Natural killer cell treated with Interleukin-12 subunit alpha and Interleukin-12 subunit beta and Interleukin-15 and Interleukin-18, amount 100 ng/mL, for 72 hours (primary cell): ENCODE results near the gene S100A1. TPM values are rescaled to one million over a fixed set of nuclear protein-coding genes. Genes with fewer than 3 reads are reported as not detected.
"Not testable (repeated sequence)": the region's sequence is repeated elsewhere in the genome, so short reads cannot be mapped to it uniquely, and the experiment has no call there.

ENCODE experiments used
- ATAC-seq, 2 donors: fragments of 150-1000 bp; cut with Tn5 transposase in 1 of 2; sonication (Bioruptor Pico), chemical (Tn5 transposase) in 1 of 2; 2 replicates each; pipeline ENCODE4 v1.10.0; 2021
- DNase-seq: peaks from one replicate; pipeline ENCODE4 v3.0.0; 2022; ENCODE audit warnings: low spot score
- H3K27ac Mint-ChIP-seq, 2 donors: 1 replicate in 1 of 2; 2 replicates in 1 of 2; pipeline ENCODE4 v1.8.0; 2022; ENCODE audit warnings: mixed read lengths in 2 of 2, mild to moderate bottlenecking in 1 of 2, moderate library complexity in 1 of 2
- H3K27me3 Mint-ChIP-seq, 2 donors: 1 replicate in 1 of 2; 2 replicates in 1 of 2; pipeline ENCODE4 v1.8.0; 2022; ENCODE audit warnings: mixed read lengths in 2 of 2
- H3K36me3 Mint-ChIP-seq: one replicate; pipeline ENCODE4 v1.8.0; 2022; ENCODE audit warnings: mixed read lengths
- H3K4me1 Mint-ChIP-seq, 2 donors: 1 replicate in 1 of 2; 2 replicates in 1 of 2; pipeline ENCODE4 v1.8.0; 2022; ENCODE audit warnings: low read depth in 2 of 2, mixed read lengths in 2 of 2, mild to moderate bottlenecking in 1 of 2
- H3K4me3 Mint-ChIP-seq: one replicate; pipeline ENCODE4 v1.8.0; 2022; ENCODE audit warnings: mixed read lengths
- H3K9me3 Mint-ChIP-seq: 2 replicates; pipeline ENCODE4 v1.8.0; 2022; ENCODE audit warnings: mixed read lengths
- total RNA-seq, 2 donors: library from RNA; stranded (reverse); gene quantifications; one replicate each; pipeline ENCODE4 v1.2.3, GENCODE V29; 2022

S100A1 gene
- total RNA-seq, 2 donors from 2014 or later, result not detected

DNA sequence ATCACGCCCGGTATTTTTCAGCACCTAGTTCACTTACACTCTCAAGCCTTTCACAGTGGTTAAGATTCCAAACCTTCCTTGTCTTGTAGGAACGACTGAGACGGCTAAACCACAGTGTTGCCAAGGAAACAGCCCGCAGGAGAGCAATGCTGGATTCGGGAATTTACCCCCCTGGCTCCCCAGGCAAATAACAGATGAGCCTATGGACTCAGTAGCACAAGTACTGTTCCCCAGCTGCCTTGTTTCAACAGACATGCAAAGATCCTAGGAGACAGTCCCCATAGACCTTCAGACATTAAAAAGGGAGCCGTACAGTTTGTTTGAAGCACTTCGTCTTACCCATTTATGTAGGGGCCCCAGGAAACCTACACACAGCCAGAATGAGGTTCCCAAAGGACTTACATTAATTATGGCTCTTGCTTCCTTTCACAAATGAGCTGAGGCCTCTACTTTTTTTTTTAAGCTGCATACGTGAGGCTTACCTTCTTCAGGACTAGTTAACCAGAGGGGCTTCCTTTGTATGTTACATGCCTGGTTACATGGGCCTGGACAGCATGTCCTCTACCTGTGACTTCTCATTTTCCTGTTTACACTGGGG lies 33.0 kb downstream of the S100A1 start:
- H3K27ac Mint-ChIP-seq, result peak overlapping the region in 1 of 2 donors; percentile 63
- DNase-seq (no peak), ATAC-seq (no peak)
- H3K4me3 Mint-ChIP-seq, result peak overlapping the region; percentile 30
- H3K9me3 Mint-ChIP-seq, result no peaks in the 10 kb centered on the region
- H3K36me3 Mint-ChIP-seq, result peaks cover 39% of the 10 kb centered on the region
- peaks cover 5 to 17% of the 10 kb centered on the region in 2 donors for H3K4me1 Mint-ChIP-seq
- H3K27me3 Mint-ChIP-seq, result no peaks in the 10 kb centered on the region

DNA sequence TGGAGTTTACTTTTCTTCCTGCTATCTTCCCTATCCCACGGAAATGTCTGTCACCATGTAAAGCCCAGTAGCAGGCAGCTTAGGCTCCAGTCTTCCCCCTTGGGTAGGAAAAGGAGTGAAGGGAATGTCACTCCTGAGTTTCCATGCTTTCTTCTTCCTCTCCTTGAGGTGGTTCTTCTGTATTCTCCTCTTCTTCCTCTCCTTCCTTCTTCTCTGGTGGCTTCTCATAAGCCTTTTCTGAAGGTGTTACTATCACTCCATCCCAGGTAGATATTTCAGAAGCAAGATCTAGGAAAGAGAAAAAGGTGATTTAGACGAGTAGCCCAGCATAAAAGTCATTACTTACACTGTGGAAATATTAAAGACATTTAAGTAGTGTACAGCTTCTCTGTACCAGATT lies 34.0 kb downstream of the S100A1 start:
- Mint-ChIP-seq H3K27ac (peak overlapping the region in 1 of 2 donors; percentile 39), H3K27me3 (no peaks in the 10 kb centered on the region), H3K9me3 (no peaks in the 10 kb centered on the region), H3K36me3 (peaks cover 39% of the 10 kb centered on the region), H3K4me3 (no peak overlapping the region), H3K4me1 (peaks cover 5 to 19% of the 10 kb centered on the region in 2 donors)
- DNase-seq (no peak), ATAC-seq (no peak)

DNA sequence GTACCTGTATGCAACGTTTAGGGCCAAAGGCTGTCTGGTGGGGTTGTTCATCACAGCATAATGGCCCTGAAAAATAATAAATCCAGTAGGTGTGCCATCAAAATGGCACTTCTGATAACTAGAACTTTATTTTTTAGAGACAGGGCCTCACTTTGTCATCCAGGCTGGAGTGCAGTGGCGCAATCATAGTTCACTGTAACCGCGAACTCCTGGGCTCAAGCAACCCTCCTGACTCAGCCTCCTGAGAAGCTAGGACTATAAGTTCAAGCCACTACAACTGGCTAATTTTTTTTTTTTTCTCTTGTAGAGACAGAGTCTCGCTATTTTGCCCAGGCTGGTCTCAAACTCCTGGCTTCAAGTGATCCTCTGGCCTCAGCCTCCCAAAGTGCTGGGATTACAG lies 35.0 kb downstream of the S100A1 start:
- ATAC-seq (no peak), DNase-seq (no peak)
- no peak overlapping the region for H3K27ac Mint-ChIP-seq
- H3K36me3 Mint-ChIP-seq, result peaks cover 49% of the 10 kb centered on the region
- no peak overlapping the region for H3K4me3 Mint-ChIP-seq
- no peaks in the 10 kb centered on the region for H3K27me3 Mint-ChIP-seq
- H3K4me1 Mint-ChIP-seq, result peaks cover 13 to 27% of the 10 kb centered on the region in 2 donors
- H3K9me3 Mint-ChIP-seq, result no peaks in the 10 kb centered on the region

DNA sequence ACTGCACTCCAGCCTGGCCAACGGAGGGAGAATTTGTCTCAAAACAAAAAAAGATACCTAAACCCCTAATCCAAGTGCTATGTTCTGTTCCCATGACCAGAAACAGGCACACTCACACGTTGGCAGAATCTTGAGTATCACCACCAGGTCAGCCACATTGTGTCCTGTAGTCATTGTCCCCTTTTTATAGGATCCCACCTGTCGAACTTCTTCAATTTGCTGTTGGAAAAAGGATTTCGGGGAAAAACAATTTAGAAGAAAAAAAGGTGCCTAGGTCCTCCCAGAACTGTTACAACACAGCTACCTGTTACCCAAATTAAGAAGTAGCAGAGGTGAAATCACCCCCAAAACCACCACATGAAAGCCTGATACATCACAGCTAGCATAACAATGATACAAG lies 39.2 kb downstream of the S100A1 start:
- Mint-ChIP-seq H3K27ac (peak overlapping the region in 1 of 2 donors; percentile 76), H3K4me3 (no peak overlapping the region), H3K27me3 (no peaks in the 10 kb centered on the region), H3K36me3 (peaks cover 34% of the 10 kb centered on the region), H3K4me1 (peaks cover 10 to 28% of the 10 kb centered on the region in 2 donors), H3K9me3 (no peaks in the 10 kb centered on the region)
- DNase-seq (no peak), ATAC-seq (no peak)

DNA sequence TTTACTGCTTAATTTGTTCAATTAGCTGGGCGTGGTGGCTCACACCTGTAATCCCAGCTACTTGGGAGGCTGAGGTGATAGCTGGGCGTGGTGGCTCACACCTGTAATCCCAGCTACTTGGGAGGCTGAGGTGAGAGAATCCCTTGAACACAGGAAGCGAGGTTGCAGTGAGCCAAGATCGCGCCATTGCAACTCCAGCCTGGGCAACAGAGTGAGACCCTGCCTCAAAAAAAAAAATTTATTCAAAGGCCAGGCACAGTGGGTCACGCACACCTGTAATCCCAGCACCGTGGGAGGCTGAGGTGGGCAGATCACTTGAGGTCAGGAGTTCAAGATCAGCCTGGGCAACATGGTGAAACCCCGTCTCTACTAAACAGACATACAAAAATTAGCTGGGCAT lies 40.4 kb downstream of the S100A1 start:
- not testable (repeated sequence) for H3K27me3 Mint-ChIP-seq
- Mint-ChIP-seq H3K36me3 (peaks cover 31% of the 10 kb centered on the region), H3K4me3 (peak overlapping the region; percentile 62)

DNA sequence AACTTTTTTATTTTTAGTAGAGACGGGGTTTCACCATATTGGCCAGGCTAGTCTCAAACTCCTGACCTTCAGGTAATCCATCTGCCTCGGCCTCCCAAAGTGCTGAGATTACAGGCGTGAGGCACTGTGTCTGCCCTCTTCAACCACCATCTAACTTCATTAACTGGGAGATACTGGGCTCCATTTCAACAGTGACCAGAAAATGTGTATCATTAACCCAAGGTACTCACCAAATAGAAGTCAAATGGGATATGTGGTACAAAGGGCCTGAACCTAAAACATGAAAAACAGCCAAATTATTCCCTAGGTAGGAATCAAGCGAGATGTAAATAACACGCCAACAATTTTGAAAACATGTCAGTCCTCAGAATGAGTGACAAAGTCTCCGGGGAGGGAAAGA lies 41.4 kb downstream of the S100A1 start:
- Mint-ChIP-seq H3K27me3 (no peaks in the 10 kb centered on the region), H3K27ac (no peak overlapping the region), H3K36me3 (peaks cover 24% of the 10 kb centered on the region), H3K9me3 (no peaks in the 10 kb centered on the region), H3K4me3 (no peak overlapping the region), H3K4me1 (peaks cover 10 to 31% of the 10 kb centered on the region in 2 donors)
- DNase-seq (no peak), ATAC-seq (no peak)

More for the DNA sequence above, 40.4 kb downstream of the S100A1 start:
- H3K4me1 Mint-ChIP-seq, result peaks cover 10 to 31% of the 10 kb centered on the region in 2 donors
- H3K27ac Mint-ChIP-seq, result peak overlapping the region; percentile 59 to 76
- not testable (repeated sequence) for ATAC-seq, DNase-seq, H3K9me3 Mint-ChIP-seq

DNA sequence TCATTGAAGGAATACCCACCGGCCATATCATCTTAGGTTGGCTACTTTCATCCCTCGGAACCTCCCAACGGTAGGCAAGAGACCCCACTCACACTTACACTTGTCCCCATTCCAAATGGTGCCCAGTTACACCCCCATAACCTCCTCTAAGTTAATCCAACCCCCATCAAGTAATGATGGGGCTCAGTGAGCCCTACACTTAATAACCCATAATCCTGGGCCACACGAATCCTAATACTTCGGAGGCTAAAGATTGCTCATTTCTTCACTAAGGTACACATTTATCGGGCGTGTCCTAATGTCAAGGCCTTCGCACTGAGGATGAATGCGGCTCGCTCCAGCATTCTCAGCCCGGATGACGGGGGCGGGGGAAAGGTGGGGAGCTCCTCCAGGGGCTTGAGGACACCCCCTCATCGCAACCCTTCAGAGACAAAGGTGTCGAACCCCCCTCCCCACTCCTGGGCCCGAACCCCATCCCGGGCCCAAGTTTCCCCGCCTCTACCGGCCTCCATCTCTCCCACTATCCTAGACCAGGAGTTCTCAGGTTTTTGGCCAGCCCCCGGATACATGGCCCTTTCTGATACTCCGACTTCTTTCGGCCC lies 42.1 kb downstream of the S100A1 start:
- H3K36me3 Mint-ChIP-seq, result peaks cover 17% of the 10 kb centered on the region
- H3K27ac Mint-ChIP-seq, result no peak overlapping the region
- DNase-seq (no peak), ATAC-seq (peak in 1 of 2 donors; percentile 1)
- H3K27me3 Mint-ChIP-seq, result no peaks in the 10 kb centered on the region
- H3K4me1 Mint-ChIP-seq, result peaks cover 10 to 31% of the 10 kb centered on the region in 2 donors
- no peaks in the 10 kb centered on the region for H3K9me3 Mint-ChIP-seq
- no peak overlapping the region for H3K4me3 Mint-ChIP-seq

DNA sequence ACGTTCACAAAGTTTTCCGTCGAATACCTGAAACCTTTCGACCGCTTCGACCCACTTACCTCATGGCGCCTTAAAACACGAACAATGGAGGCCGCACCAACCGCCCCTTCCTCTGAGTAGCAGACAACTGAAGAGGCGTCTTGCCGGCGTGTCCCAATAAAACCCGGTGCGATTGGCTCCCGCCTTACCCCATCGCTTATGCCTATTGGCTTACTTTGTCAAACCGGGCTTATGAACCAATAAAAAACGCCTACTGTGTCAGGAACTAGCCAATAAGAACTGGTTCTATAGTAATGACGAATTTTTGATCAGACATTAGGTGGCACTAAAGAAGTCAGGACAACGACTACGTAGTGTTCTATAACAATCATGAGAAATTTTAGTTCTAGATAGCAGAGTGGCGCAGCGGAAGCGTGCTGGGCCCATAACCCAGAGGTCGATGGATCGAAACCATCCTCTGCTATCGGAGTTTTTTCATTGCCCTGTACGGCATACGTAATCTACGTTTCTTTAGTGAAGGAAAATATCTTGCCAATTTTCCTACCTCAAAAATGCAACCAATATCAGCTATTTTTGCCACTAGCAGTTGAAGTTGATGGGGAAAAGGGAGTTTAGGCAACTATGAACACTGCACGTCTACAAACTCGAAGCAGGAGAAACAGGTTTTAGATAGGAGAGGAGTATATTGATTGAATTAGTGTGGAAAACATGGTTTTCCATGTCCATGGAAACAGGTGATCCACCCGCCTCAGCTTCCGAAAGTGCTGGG lies 42.8 kb downstream of the S100A1 start, which contains the start of gene ILF2:
TSS of gene ILF2 (minus strand) at position 135 of the 769 bp plus-strand sequence. CDS start at position 64, 71 bp downstream.
- Mint-ChIP-seq H3K9me3 (no peaks in the 10 kb centered on the region), H3K27me3 (no peaks in the 10 kb centered on the region), H3K27ac (no peak within 1 kb of the TSS), H3K4me3 (no peak within 1 kb of the TSS), H3K4me1 (peaks cover 10 to 31% of the 10 kb centered on the region in 2 donors), H3K36me3 (peaks cover 12% of the 10 kb centered on the region)
- ATAC-seq (peak; percentile 97), DNase-seq (peak; percentile 95)

DNA sequence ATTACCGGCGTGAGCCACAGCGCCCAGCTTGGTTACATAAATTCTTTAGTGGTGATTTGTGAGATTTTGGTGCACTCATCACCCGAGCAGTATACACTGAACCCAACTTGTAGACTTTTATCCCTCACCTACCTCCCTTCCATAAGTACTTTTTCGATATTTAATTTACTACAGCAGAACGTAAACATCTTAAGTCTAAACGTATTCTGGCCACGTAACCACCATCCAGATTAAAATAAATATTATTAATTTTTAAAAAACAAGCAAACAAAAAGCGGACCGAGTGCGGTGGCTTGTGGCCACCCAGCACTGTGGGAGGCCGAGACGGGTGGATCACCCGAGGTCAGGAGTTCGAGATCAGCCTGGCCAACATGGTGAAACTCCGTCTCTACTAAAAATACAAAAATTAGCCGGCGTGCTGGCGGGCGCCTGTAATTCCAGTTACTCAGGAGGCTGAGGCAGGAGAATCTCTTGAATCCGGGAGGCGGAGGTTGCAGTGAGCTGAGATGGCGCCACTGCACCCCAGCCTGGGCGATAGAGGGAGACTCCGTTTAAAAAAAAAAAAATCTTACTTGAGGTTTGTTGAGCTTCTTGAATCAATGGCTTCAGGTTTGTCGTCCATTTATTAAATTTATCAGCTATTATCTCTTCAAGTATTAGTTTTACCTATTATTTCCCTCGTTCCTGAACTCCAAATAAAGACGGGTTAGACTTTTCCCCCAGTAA lies 43.6 kb downstream of the S100A1 start:
- peak; percentile 26 to 31 for ATAC-seq
- peaks cover 12% of the 10 kb centered on the region for H3K36me3 Mint-ChIP-seq
- H3K4me1 Mint-ChIP-seq, result peaks cover 10 to 31% of the 10 kb centered on the region in 2 donors
- H3K27me3 Mint-ChIP-seq, H3K4me3 Mint-ChIP-seq, DNase-seq, H3K27ac Mint-ChIP-seq, H3K9me3 Mint-ChIP-seq: not testable (repeated sequence)

DNA sequence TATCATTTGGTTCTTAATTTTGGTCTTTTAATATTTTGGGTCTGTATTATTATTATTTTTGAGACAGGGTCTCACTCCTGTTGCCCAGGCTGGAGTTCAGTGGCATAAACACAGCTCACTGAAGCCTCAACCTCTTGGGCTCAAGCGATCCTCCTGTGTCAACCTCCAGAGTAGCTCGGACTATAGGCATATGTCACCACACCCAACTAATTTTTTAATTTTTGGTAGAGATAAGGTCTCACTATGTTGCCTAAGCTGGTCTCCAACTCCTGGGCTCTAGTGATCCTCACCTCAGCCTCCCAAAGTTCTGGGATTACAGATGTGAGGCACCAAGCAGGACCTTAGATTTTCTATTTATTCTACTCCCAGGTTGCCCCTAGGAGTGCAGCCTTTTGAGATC lies 45.3 kb downstream of the S100A1 start:
- Mint-ChIP-seq H3K36me3 (no peaks in the 10 kb centered on the region), H3K27ac (peak overlapping the region in 1 of 2 donors; percentile 17), H3K4me1 (peaks cover 12 to 29% of the 10 kb centered on the region in 2 donors), H3K27me3 (peaks cover 15 to 17% of the 10 kb centered on the region in 2 donors), H3K9me3 (no peaks in the 10 kb centered on the region), H3K4me3 (peak overlapping the region; percentile 36)
- DNase-seq (no peak), ATAC-seq (no peak)

DNA sequence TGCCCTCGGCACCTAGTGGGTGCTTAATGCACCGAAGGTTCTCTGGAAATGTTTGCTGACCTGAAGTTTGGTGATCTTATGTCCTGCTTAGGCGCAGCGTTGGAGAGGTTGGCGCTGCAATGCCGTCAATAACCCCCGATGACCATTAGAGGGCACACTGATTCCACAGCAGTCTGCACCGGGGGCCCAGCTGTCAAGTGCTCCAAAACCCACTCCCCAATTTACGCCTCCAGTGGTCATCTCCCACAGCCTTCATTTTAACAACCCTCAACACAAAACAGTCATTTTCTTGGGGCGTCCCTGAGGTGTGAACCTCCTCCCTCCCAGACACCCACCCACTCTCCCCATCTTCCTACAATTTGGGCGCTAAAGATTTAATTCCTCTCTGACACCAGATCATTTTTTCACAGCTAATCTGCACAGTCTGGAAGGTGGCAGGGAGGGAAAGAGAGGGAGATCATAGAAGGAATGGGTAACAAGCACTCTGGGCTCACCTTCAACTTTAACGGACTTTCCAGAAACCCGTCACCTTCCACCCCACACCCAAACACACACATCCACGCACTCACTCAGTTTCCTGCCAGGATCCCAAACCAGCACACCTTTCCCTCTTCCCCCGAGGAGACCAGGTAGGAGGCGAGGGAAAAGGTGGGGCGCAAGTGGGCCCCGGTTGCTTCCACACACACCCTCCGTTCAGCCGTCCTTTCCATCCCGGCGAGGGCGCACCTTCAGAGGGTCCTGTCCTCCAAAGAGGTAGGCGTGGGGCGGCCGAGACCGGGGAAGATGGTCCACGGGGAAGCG lies 49.7 kb downstream of the S100A1 start:
- Mint-ChIP-seq H3K4me1 (peaks cover 22 to 24% of the 10 kb centered on the region in 2 donors), H3K27me3 (peaks cover 44 to 47% of the 10 kb centered on the region in 2 donors), H3K9me3 (no peaks in the 10 kb centered on the region), H3K36me3 (no peaks in the 10 kb centered on the region), H3K27ac (peak overlapping the region in 1 of 2 donors; percentile 2), H3K4me3 (peak overlapping the region; percentile 85)
- DNase-seq (peak; percentile 64), ATAC-seq (peak in 1 of 2 donors; percentile 53)

DNA sequence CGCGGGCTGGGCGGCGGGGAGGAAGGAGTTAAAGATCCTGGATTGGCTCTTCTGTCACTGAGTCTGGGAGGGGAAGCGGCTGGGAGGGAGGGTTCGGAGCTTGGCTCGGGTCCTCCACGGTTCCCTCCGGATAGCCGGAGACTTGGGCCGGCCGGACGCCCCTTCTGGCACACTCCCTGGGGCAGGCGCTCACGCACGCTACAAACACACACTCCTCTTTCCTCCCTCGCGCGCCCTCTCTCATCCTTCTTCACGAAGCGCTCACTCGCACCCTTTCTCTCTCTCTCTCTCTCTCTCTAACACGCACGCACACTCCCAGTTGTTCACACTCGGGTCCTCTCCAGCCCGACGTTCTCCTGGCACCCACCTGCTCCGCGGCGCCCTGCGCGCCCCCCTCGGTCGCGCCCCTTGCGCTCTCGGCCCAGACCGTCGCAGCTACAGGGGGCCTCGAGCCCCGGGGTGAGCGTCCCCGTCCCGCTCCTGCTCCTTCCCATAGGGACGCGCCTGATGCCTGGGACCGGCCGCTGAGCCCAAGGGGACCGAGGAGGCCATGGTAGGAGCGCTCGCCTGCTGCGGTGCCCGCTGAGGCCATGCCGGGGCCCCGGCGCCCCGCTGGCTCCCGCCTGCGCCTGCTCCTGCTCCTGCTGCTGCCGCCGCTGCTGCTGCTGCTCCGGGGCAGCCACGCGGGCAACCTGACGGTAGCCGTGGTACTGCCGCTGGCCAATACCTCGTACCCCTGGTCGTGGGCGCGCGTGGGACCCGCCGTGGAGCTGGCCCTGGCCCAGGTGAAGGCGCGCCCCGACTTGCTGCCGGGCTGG lies 50.5 kb downstream of the S100A1 start, which contains the start of gene NPR1:
TSS of gene NPR1 (plus strand) at position 170 of the 818 bp plus-strand sequence. CDS start at position 591, 421 bp downstream.
- Mint-ChIP-seq H3K27me3 (peaks cover 49 to 50% of the 10 kb centered on the region in 2 donors), H3K36me3 (no peaks in the 10 kb centered on the region), H3K9me3 (no peaks in the 10 kb centered on the region), H3K4me3 (peak within 1 kb of the TSS; percentile 85), H3K4me1 (peaks cover 21 to 22% of the 10 kb centered on the region in 2 donors), H3K27ac (peak within 1 kb of the TSS in 1 of 2 donors; percentile 2)
- DNase-seq (no peak), ATAC-seq (peak; percentile 33 to 37)
